ENCODE results near the gene CCDC191.

Gene CCDC191

GRCh38 chr3:113968986-113969385 is 87.3 kb downstream of the CCDC191 start:
- no peak for DNase-seq (ENCODE audit: low read depth, low spot score)

DNA sequence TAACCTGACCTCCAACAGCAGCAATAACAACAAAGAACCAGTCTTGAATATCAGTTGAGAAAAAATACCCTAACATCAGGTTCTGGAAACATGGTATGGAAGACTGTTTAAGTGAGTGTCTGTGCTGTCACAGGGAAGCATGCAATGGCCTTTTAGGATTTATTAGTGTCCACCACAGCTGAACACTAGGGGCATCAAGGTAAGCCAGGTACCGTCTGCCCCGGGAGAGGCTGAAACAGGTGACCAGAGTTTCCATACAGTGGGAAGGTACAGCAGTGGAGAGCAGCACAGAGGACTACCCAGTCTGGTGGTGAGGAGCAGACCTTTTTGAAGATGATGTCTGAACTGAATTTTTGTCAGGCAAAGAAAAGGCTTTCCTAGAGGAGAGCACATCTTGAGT is 90.2 kb downstream of the CCDC191 start:
- no peak for DNase-seq (ENCODE audit: low read depth, low spot score)

GRCh38 chr3:113963879-113964278 is 92.4 kb downstream of the CCDC191 start:
- DNase-seq (ENCODE audit: low read depth, low spot score): no peak

GRCh38 chr3:113954091-113954685 is 102.1 kb downstream of the CCDC191 start:
- DNase-seq (ENCODE audit: low read depth, low spot score): no peak

- no peak for DNase-seq (ENCODE audit: low read depth, low spot score)
These were observed 102.6 kb downstream of the CCDC191 start for GRCh38 chr3:113953677-113954076.

DNA sequence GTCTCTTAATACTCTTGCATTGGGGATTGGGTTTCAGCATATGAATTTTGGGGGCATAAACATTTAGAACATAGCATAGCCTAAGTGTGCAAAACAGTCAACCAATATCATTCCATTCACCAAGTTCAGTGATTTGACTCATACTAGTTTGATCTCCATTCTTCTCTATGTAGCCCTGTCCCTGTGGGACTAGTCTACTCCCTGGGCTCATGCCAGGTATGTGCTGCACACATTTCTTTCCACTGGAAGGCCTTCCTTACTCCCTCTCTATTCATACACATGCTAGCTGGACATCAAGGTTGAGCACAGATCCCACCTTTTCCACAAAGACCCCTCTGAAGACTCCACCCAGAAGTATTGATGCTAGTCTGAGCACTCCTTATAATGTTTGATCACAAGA is 103.4 kb downstream of the CCDC191 start:
- DNase-seq (ENCODE audit: low read depth, low spot score): no peak

GRCh38 chr3:113948015-113948917 is 108.1 kb downstream of the CCDC191 start:
- DNase-seq (ENCODE audit: low read depth, low spot score): no peak

DNA sequence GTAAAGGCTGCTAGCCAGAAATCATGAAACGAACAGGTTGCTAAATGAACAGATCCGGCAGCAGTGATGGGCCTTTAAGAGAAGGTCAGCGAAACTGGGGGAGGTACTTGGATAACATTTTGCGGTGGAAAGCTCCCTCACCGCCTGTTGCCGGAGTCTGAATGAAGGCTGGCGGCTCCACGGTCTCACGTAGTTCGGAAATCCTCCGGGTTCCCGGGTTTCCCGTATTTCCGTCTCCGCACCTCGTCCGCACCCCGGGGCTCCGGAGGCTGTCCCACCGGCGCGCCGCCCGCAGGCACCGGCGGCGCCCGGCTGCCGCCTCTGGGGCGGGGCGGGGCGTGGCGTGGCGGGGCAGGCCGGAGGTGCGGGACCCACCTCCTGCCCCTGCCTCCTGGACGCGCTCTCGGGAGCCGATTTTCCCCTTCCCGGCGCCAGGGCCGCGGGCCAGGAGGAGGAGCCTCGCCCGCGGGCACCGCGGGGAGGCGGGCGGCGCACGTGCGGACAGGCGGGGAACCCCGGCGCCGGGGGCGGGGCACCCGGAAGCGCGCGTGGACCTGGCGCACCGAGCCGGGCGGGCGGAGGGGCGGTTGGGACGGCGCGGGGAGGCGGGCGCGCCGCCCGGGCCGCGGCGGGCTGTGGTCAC is 108.8 kb downstream of the CCDC191 start, which contains the start of gene ZDHHC23:
ZDHHC23 (plus strand) TSS at position 642 of the 643 bp plus-strand sequence. CDS start 790 bp downstream, outside the sequence.
- DNase-seq (ENCODE audit: low read depth, low spot score): no peak

- DNase-seq (ENCODE audit: low read depth, low spot score): no peak
These were observed 109.5 kb downstream of the CCDC191 start for GRCh38 chr3:113946831-113947230.

DNA sequence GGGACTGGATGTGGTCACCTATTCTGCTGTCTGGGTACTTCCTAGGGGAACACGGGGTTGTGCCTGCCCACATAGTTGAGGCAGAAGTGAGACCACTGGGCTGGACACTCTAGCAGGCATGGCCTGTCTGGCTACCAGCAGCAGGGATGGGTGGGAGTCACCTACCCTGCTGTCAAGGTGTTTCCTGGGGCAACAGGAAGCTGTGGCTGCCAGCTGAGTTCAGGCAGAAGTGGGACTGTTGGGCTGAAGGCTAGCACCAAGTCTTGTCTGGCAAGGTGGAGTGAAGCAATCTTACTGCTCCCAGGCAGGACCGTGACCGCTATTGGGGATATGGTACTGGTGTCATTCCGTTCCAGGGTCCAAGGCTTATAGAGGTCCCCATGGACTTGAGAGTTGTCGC is 128.8 kb downstream of the CCDC191 start:
- no peak for DNase-seq (ENCODE audit: low read depth, low spot score)

DNA sequence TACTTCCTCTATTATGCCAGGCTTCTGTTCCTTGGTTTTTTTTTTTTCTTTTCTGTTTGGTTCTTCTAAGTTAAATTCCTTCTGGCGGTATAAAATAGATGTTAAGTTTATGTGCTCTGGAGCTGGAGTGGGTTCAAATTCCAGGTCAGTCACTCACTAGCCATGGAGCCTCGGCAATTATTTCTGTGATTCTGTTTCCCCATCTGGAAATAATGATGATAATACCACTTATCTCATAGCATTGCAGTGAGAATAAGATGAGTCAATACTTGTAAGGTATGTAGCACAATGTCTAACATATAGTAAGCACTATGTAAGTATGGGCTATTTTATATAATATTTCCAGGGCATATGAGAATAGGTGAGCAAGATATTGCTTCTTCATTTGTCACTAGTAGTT is 141.7 kb downstream of the CCDC191 start:
- no peak for DNase-seq (ENCODE audit: low read depth, low spot score)
